SK-N-SH (cell line): Measurements from ENCODE around the gene LCE2B.

Experiments used
- CHD2 ChIP-seq: fragments of 150-350 bp; IDR thresholded peaks from 2 replicates; pipeline ENCODE4 v1.6.1; 2018; ENCODE audit warnings: low read length; ENCODE audit not compliant: partially characterized antibody
- EP300 ChIP-seq, 2 experiments: IDR thresholded peaks; 2 replicates each; pipeline versions ENCODE4 v1.4.0 to v1.6.1; 2012; ENCODE audit warnings: borderline replicate concordance in 1 of 2, low read depth in 1 of 2, low read length in 1 of 2
- GATA2 ChIP-seq: sonication (generic); formaldehyde crosslinking; IDR thresholded peaks from 2 replicates; pipeline ENCODE4 v1.5.0; 2020; ENCODE audit warnings: mild to moderate bottlenecking, missing genetic modification reagents
- JUND ChIP-seq: IDR thresholded peaks from 2 replicates; pipeline ENCODE4 v1.4.0; 2012
- MAX ChIP-seq: IDR thresholded peaks from 2 replicates; pipeline ENCODE4 v1.4.0; 2012; ENCODE audit warnings: low read depth
- NFIC ChIP-seq: IDR thresholded peaks from 2 replicates; pipeline ENCODE4 v1.4.0; 2012; ENCODE audit warnings: borderline replicate concordance
- RAD21 ChIP-seq: IDR thresholded peaks from 2 replicates; pipeline ENCODE4 v1.6.1; 2012; ENCODE audit warnings: mild to moderate bottlenecking, low read length
- RFX5 ChIP-seq: IDR thresholded peaks from 2 replicates; pipeline ENCODE4 v1.6.1; 2012; ENCODE audit warnings: mild to moderate bottlenecking, improper control_type of control experiment, low read length
- SIN3A ChIP-seq: IDR thresholded peaks from 2 replicates; pipeline ENCODE4 v1.6.1; 2012; ENCODE audit warnings: low read depth, mild to moderate bottlenecking, low read length, moderate library complexity, borderline replicate concordance
- TAF1 ChIP-seq: IDR thresholded peaks from 2 replicates; pipeline ENCODE4 v1.6.1; 2012; ENCODE audit warnings: low read depth, mild to moderate bottlenecking, low read length, moderate library complexity, borderline replicate concordance
- TEAD4 ChIP-seq: IDR thresholded peaks from 2 replicates; pipeline ENCODE4 v1.4.0; 2012; ENCODE audit warnings: mild to moderate bottlenecking, borderline replicate concordance; ENCODE audit not compliant: insufficient read depth
- TF ChIP-seq, protein P1 (sequence below): fragments of 200-600 bp; sonication (generic); IDR thresholded peaks from 2 replicates; pipeline ENCODE4 v1.6.1; 2017; ENCODE audit warnings: antibody characterized with exemption, mild to moderate bottlenecking, moderate library complexity
- TF ChIP-seq, protein P2 (sequence below): fragments of 150-350 bp; IDR thresholded peaks from 2 replicates; pipeline ENCODE4 v1.6.1; 2017; ENCODE audit warnings: antibody characterized with exemption, low read length, low read depth, borderline replicate concordance
- TF ChIP-seq, protein P3 (sequence below): IDR thresholded peaks from 2 replicates; pipeline ENCODE4 v1.4.0; 2012; ENCODE audit warnings: low read depth, borderline replicate concordance

GRCh38 chr1:152681616-152682015, 4.3 kb upstream of the LCE2B start:
- TF ChIP-seq, protein P1, sequence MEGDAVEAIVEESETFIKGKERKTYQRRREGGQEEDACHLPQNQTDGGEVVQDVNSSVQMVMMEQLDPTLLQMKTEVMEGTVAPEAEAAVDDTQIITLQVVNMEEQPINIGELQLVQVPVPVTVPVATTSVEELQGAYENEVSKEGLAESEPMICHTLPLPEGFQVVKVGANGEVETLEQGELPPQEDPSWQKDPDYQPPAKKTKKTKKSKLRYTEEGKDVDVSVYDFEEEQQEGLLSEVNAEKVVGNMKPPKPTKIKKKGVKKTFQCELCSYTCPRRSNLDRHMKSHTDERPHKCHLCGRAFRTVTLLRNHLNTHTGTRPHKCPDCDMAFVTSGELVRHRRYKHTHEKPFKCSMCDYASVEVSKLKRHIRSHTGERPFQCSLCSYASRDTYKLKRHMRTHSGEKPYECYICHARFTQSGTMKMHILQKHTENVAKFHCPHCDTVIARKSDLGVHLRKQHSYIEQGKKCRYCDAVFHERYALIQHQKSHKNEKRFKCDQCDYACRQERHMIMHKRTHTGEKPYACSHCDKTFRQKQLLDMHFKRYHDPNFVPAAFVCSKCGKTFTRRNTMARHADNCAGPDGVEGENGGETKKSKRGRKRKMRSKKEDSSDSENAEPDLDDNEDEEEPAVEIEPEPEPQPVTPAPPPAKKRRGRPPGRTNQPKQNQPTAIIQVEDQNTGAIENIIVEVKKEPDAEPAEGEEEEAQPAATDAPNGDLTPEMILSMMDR: no peak
- TF ChIP-seq, protein P2, sequence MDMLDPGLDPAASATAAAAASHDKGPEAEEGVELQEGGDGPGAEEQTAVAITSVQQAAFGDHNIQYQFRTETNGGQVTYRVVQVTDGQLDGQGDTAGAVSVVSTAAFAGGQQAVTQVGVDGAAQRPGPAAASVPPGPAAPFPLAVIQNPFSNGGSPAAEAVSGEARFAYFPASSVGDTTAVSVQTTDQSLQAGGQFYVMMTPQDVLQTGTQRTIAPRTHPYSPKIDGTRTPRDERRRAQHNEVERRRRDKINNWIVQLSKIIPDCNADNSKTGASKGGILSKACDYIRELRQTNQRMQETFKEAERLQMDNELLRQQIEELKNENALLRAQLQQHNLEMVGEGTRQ: no peak
- no peak for TF ChIP-seq NFIC
- no peak for TF ChIP-seq CHD2
- TF ChIP-seq RFX5: no peak
- no peak for TF ChIP-seq RAD21
- TF ChIP-seq SIN3A: no peak
- TF ChIP-seq GATA2 (CRISPR knock-in tag): no peak
- no peak for TF ChIP-seq EP300 (IDR thresholded peaks at IDR 0.05; ENCODE audit: borderline replicate concordance in 1 of 2, low read depth in 1 of 2, low read length in 1 of 2)
- no peak for TF ChIP-seq TAF1
- no peak for TF ChIP-seq MAX
- TF ChIP-seq, protein P3, sequence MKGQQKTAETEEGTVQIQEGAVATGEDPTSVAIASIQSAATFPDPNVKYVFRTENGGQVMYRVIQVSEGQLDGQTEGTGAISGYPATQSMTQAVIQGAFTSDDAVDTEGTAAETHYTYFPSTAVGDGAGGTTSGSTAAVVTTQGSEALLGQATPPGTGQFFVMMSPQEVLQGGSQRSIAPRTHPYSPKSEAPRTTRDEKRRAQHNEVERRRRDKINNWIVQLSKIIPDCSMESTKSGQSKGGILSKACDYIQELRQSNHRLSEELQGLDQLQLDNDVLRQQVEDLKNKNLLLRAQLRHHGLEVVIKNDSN: no peak
- no peak for TF ChIP-seq TEAD4
- TF ChIP-seq JUND: no peak
